Keratinocyte (primary cell): Measurements from ENCODE around the gene SSBP2. TPM values are rescaled to one million over a fixed set of nuclear protein-coding genes. Genes with fewer than 3 reads are reported as not detected.

Source experiments
- DNase-seq: peaks from one replicate; pipeline ENCODE4 v3.0.0-alpha.2; 2011; ENCODE audit warnings: low read depth, missing footprints, low spot score
- FAIRE-seq: peaks from 2 replicates; lab custom pipeline; 2011; peaks lifted over from hg19 to GRCh38; lab: Jason Lieb, UNC
- H2AFZ ChIP-seq: 2 replicates; pipeline ENCODE4 v1.6.0; 2012; ENCODE audit warnings: low read length, control low read depth, inconsistent platforms; ENCODE audit not compliant: control insufficient read depth
- H3K27ac ChIP-seq: 2 replicates; pipeline ENCODE4 v1.5.1; 2011; ENCODE audit warnings: low read length; ENCODE audit not compliant: control insufficient read depth, insufficient read depth
- H3K27me3 ChIP-seq: 3 replicates; pipeline ENCODE4 v1.6.0; 2011; ENCODE audit warnings: low read length; ENCODE audit not compliant: control insufficient read depth, insufficient read depth; ENCODE audit errors: extremely low read depth
- H3K36me3 ChIP-seq, 2 experiments: 2 replicates in 1 of 2; 3 replicates in 1 of 2; pipeline ENCODE4 v1.5.1; 2011; ENCODE audit warnings: low read length in 2 of 2, mild to moderate bottlenecking in 1 of 2; ENCODE audit not compliant: control insufficient read depth in 2 of 2, insufficient read depth in 2 of 2; ENCODE audit errors: extremely low read depth in 1 of 2
- H3K4me1 ChIP-seq: 3 replicates; pipeline ENCODE4 v1.5.1; 2011; ENCODE audit warnings: low read length; ENCODE audit not compliant: control insufficient read depth, insufficient read depth; ENCODE audit errors: extremely low read depth
- H3K4me2 ChIP-seq: 3 replicates; pipeline ENCODE4 v1.6.0; 2011; ENCODE audit warnings: low read depth, low read length; ENCODE audit not compliant: control insufficient read depth, insufficient read depth; ENCODE audit errors: extremely low read depth
- H3K4me3 ChIP-seq, 3 experiments: fragments of 200-600 bp in 1 of 3; sonication (generic) in 1 of 3; 2 replicates in 2 of 3; 3 replicates in 1 of 3; pipeline ENCODE4 v1.5.1; 2011 to 2016; ENCODE audit warnings: low read length in 3 of 3, mild to moderate bottlenecking in 3 of 3, control low read depth in 2 of 3, inconsistent platforms in 1 of 3, low read depth in 1 of 3, mixed read lengths in 1 of 3, mixed run types in 1 of 3, moderate library complexity in 1 of 3; ENCODE audit not compliant: control insufficient read depth in 2 of 3, insufficient read depth in 2 of 3; ENCODE audit errors: extremely low read depth in 1 of 3
- H3K79me2 ChIP-seq: 2 replicates; pipeline ENCODE4 v1.6.0; 2012; ENCODE audit warnings: low read length; ENCODE audit not compliant: control insufficient read depth, insufficient read depth
- H3K9ac ChIP-seq: 3 replicates; pipeline ENCODE4 v1.6.0; 2011; ENCODE audit warnings: low read length; ENCODE audit not compliant: control insufficient read depth, insufficient read depth; ENCODE audit errors: extremely low read depth
- H3K9me1 ChIP-seq: 3 replicates; pipeline ENCODE4 v1.6.0; 2011; ENCODE audit warnings: low read length; ENCODE audit not compliant: control insufficient read depth, insufficient read depth; ENCODE audit errors: extremely low read depth
- H3K9me3 ChIP-seq: 2 replicates; pipeline ENCODE4 v1.5.1; 2012; ENCODE audit warnings: low read depth, low read length; ENCODE audit not compliant: control insufficient read depth
- H4K20me1 ChIP-seq: 3 replicates; pipeline ENCODE4 v1.6.0; 2011; ENCODE audit warnings: low read length; ENCODE audit not compliant: control insufficient read depth, insufficient read depth; ENCODE audit errors: extremely low read depth
- EZH2 ChIP-seq: IDR thresholded peaks from one replicate; pipeline ENCODE4 v1.6.1; 2012; ENCODE audit warnings: inconsistent platforms, mild to moderate bottlenecking, low read length, moderate library complexity
- dilution Hi-C: fragments of 300-500 bp; cut with MboI; formaldehyde crosslinking; loops from one replicate; pipeline ENCODE4 v1.7.0; 2020; ENCODE audit warnings: low sequenced_read_pairs; ENCODE audit not compliant: extremely low pct_ligation_motif_present
- polyA plus RNA-seq, 5 experiments: library from polyadenylated mRNA; depleted of rRNA in 3 of 5; stranded (reverse) in 3 of 5; stranded (forward) in 1 of 5; unstranded in 1 of 5; fragments of >200 nt; gene quantifications; 1 replicate in 1 of 5; 2 replicates in 3 of 5; 3 replicates in 1 of 5; pipeline versions ENCODE4 v1.2.1 to v1.2.3, GENCODE V29; 2011 to 2012; ENCODE audit warnings: missing spikeins in 2 of 5, low read depth in 1 of 5, low replicate concordance in 1 of 5
- TF ChIP-seq, protein P1 (sequence below), 3 experiments: IDR thresholded peaks in 1 of 3; conservative IDR thresholded peaks in 1 of 3; optimal IDR thresholded peaks in 1 of 3; 2 replicates in 2 of 3; 3 replicates in 1 of 3; pipeline versions ENCODE3 to v1.5.1; 2011; ENCODE audit warnings: low read length in 3 of 3, mild to moderate bottlenecking in 3 of 3, moderate library complexity in 2 of 3, control low read depth in 1 of 3, inconsistent platforms in 1 of 3; ENCODE audit not compliant: insufficient read depth in 2 of 3; ENCODE audit errors: extremely low read depth in 1 of 3

Gene SSBP2
- polyA plus RNA-seq, 1 donor (not counting 4 experiments of a cell fraction or from before 2014, with no cell fraction given): 14.6 TPM

DNA sequence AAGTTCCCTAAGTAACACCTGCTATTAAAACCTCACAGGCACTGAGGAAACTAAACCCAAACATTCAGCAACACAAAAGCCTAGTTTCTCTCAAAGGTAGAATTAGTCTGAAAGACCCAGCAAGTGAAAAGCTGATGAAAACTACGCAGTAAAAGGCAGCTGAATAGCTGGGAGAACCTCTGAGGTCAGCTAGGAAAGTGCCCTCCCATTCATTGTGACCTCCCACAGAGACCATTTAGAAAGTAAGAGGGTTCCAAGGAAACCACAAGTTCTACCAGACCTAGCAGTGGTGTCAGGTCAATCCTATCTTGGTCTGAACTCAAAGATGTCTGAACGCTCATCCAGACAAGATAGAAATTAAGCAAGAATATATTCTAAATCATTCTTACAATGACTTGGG lies 144.7 kb downstream of the SSBP2 start:
- FAIRE-seq: no peak
- H2AFZ ChIP-seq: no peak overlapping the region
- no peaks in the 10 kb centered on the region for H3K9me1 ChIP-seq
- TF ChIP-seq EZH2: no peak
- TF ChIP-seq, protein P1, sequence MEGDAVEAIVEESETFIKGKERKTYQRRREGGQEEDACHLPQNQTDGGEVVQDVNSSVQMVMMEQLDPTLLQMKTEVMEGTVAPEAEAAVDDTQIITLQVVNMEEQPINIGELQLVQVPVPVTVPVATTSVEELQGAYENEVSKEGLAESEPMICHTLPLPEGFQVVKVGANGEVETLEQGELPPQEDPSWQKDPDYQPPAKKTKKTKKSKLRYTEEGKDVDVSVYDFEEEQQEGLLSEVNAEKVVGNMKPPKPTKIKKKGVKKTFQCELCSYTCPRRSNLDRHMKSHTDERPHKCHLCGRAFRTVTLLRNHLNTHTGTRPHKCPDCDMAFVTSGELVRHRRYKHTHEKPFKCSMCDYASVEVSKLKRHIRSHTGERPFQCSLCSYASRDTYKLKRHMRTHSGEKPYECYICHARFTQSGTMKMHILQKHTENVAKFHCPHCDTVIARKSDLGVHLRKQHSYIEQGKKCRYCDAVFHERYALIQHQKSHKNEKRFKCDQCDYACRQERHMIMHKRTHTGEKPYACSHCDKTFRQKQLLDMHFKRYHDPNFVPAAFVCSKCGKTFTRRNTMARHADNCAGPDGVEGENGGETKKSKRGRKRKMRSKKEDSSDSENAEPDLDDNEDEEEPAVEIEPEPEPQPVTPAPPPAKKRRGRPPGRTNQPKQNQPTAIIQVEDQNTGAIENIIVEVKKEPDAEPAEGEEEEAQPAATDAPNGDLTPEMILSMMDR (optimal IDR thresholded peaks at IDR 0.05 in 1 of 3, IDR thresholded peaks at IDR 0.05 in 1 of 3, conservative IDR thresholded peaks at IDR 0.05 in 1 of 3; ENCODE audit: extremely low read depth in 1 of 3, insufficient read depth in 2 of 3, low read length in 3 of 3): no peak
- no peak overlapping the region for H3K9ac ChIP-seq
- H3K4me2 ChIP-seq: no peak overlapping the region
- dilution Hi-C loops: no loop called here
- peaks cover 3% of the 10 kb centered on the region for H3K4me1 ChIP-seq
- no peak overlapping the region for H3K27ac ChIP-seq
- H3K9me3 ChIP-seq: peaks cover 3% of the 10 kb centered on the region
- no peaks in the 10 kb centered on the region for H3K36me3 ChIP-seq
- no peak for DNase-seq
- H3K27me3 ChIP-seq: no peaks in the 10 kb centered on the region
- no peak overlapping the region for H3K4me3 ChIP-seq
- no peaks in the 10 kb centered on the region for H3K79me2 ChIP-seq
- H4K20me1 ChIP-seq: no peaks in the 10 kb centered on the region

GRCh38 chr5:81605299-81605698 lies 145.6 kb downstream of the SSBP2 start:
- H3K9me1 ChIP-seq: no peaks in the 10 kb centered on the region
- H3K36me3 ChIP-seq: no peaks in the 10 kb centered on the region
- no peak overlapping the region for H3K27ac ChIP-seq
- dilution Hi-C loops: no loop called here
- H2AFZ ChIP-seq: no peak overlapping the region
- H3K79me2 ChIP-seq: no peaks in the 10 kb centered on the region
- H3K4me2 ChIP-seq: no peak overlapping the region
- H4K20me1 ChIP-seq: no peaks in the 10 kb centered on the region
- DNase-seq (no peak), FAIRE-seq (no peak)
- no peak overlapping the region for H3K9ac ChIP-seq
- no peak for TF ChIP-seq EZH2
- TF ChIP-seq, protein P1 (optimal IDR thresholded peaks at IDR 0.05 in 1 of 3, IDR thresholded peaks at IDR 0.05 in 1 of 3, conservative IDR thresholded peaks at IDR 0.05 in 1 of 3; ENCODE audit: extremely low read depth in 1 of 3, insufficient read depth in 2 of 3, low read length in 3 of 3): no peak
- H3K9me3 ChIP-seq: peaks cover 3% of the 10 kb centered on the region
- no peak overlapping the region for H3K4me3 ChIP-seq
- peaks cover 3% of the 10 kb centered on the region for H3K4me1 ChIP-seq
- H3K27me3 ChIP-seq: no peaks in the 10 kb centered on the region
